GM19395 (cell line): ENCODE results near the gene APBA1.

Experiments used
- ATAC-seq: cut with Tn5 transposase; IDR thresholded peaks from one replicate; pipeline ENCODE4 v1.9.1; 2021; ENCODE audit warnings: mild to moderate bottlenecking, moderate library complexity; ENCODE audit not compliant: unreplicated experiment

Gene APBA1

GRCh38 chr9:69658987-69659675 is 13.0 kb downstream of the APBA1 start:
- no peak for ATAC-seq

GRCh38 chr9:69657269-69657668 is 14.9 kb downstream of the APBA1 start:
- ATAC-seq: no peak

- ATAC-seq: no peak
Observed at GRCh38 chr9:69655065-69655464, 17.1 kb downstream of the APBA1 start.

GRCh38 chr9:69653261-69653660 is 18.9 kb downstream of the APBA1 start:
- ATAC-seq: no peak

GRCh38 chr9:69649566-69650250 is 22.5 kb downstream of the APBA1 start:
- no peak for ATAC-seq

GRCh38 chr9:69647804-69648203 is 24.4 kb downstream of the APBA1 start:
- no peak for ATAC-seq

- no peak for ATAC-seq
Observed at GRCh38 chr9:69646810-69647209, 25.4 kb downstream of the APBA1 start.

- ATAC-seq: no peak
Observed at GRCh38 chr9:69645488-69645887, 26.7 kb downstream of the APBA1 start.

- no peak for ATAC-seq
Observed at GRCh38 chr9:69643098-69643497, 29.1 kb downstream of the APBA1 start.

GRCh38 chr9:69637817-69638200 is 34.4 kb downstream of the APBA1 start:
- no peak for ATAC-seq

GRCh38 chr9:69637193-69637816 is 34.9 kb downstream of the APBA1 start:
- ATAC-seq: no peak

- no peak for ATAC-seq
Observed at GRCh38 chr9:69633716-69634115, 38.5 kb downstream of the APBA1 start.

- no peak for ATAC-seq
Observed at GRCh38 chr9:69632768-69633167, 39.4 kb downstream of the APBA1 start.

GRCh38 chr9:69627281-69627680 is 44.9 kb downstream of the APBA1 start:
- no peak for ATAC-seq

- no peak for ATAC-seq
Observed at GRCh38 chr9:69623276-69623675, 48.9 kb downstream of the APBA1 start.

GRCh38 chr9:69622676-69623075 is 49.5 kb downstream of the APBA1 start:
- ATAC-seq: no peak

GRCh38 chr9:69621730-69622460 is 50.3 kb downstream of the APBA1 start:
- ATAC-seq: no peak

- no peak for ATAC-seq
Observed at GRCh38 chr9:69620731-69621130, 51.4 kb downstream of the APBA1 start.

GRCh38 chr9:69619233-69619632 is 52.9 kb downstream of the APBA1 start:
- ATAC-seq: no peak

GRCh38 chr9:69617006-69617405 is 55.2 kb downstream of the APBA1 start:
- ATAC-seq: no peak

- ATAC-seq: no peak
Observed at GRCh38 chr9:69615880-69616279, 56.3 kb downstream of the APBA1 start.

- no peak for ATAC-seq
Observed at GRCh38 chr9:69611221-69611620, 61.0 kb downstream of the APBA1 start.
